SK-N-SH treated with all-trans-retinoic acid at 6 μM for 48 hours (cell line): ENCODE measurements around the gene FMN1.

Experiments used
- ATAC-seq: fragments of 200-7000 bp; cut with Tn5 transposase; 3 replicates; pipeline ENCODE4 v1.9.1; 2020; ENCODE audit warnings: mild to moderate bottlenecking, moderate library complexity
- ARNTL ChIP-seq: fragments of 450-650 bp; formaldehyde crosslinking; IDR thresholded peaks from 2 replicates; pipeline ENCODE4 v1.5.0; 2020; ENCODE audit warnings: low read depth, mild to moderate bottlenecking, moderate library complexity, borderline replicate concordance
- BACH2 ChIP-seq: fragments of 250-450 bp; sonication (Bioruptor Pico); IDR thresholded peaks from 2 replicates; pipeline ENCODE4 v1.9.0; 2021; ENCODE audit warnings: mild to moderate bottlenecking, borderline replicate concordance
- CREB5 ChIP-seq: fragments of 250-450 bp; sonication (Bioruptor Pico); IDR thresholded peaks from 2 replicates; pipeline ENCODE4 v1.5.1; 2020; ENCODE audit warnings: low read depth, mild to moderate bottlenecking, moderate library complexity
- CSDC2 ChIP-seq: fragments of 250-450 bp; sonication (Bioruptor Pico); IDR thresholded peaks from 2 replicates; pipeline ENCODE4 v1.5.0; 2020; ENCODE audit warnings: mild to moderate bottlenecking, moderate library complexity
- CSRNP3 ChIP-seq: fragments of 250-450 bp; sonication (Bioruptor Pico); IDR thresholded peaks from 2 replicates; pipeline ENCODE4 v1.5.1; 2021; ENCODE audit warnings: mild to moderate bottlenecking, moderate library complexity
- GLIS3 ChIP-seq: fragments of 250-450 bp; sonication (Bioruptor Pico); IDR thresholded peaks from 2 replicates; pipeline ENCODE4 v1.5.0; 2020; ENCODE audit warnings: mild to moderate bottlenecking, moderate library complexity
- ISL1 ChIP-seq: fragments of 250-450 bp; sonication (Bioruptor Pico); IDR thresholded peaks from 2 replicates; pipeline ENCODE4 v2.1.2; 2022; ENCODE audit warnings: mild to moderate bottlenecking, moderate library complexity
- OSR1 ChIP-seq: fragments of 250-450 bp; sonication (Bioruptor Pico); IDR thresholded peaks from 2 replicates; pipeline ENCODE4 v1.8.0; 2022; ENCODE audit warnings: moderate library complexity, mild to moderate bottlenecking, inconsistent platforms
- PATZ1 ChIP-seq: fragments of 250-450 bp; sonication (Bioruptor Pico); IDR thresholded peaks from 2 replicates; pipeline ENCODE4 v1.8.0; 2020; ENCODE audit warnings: mild to moderate bottlenecking, moderate library complexity, borderline replicate concordance
- POU6F1 ChIP-seq: fragments of 250-450 bp; sonication (Bioruptor Pico); IDR thresholded peaks from 2 replicates; pipeline ENCODE4 v1.8.0; 2021; ENCODE audit warnings: low read depth, mild to moderate bottlenecking, moderate library complexity, borderline replicate concordance
- PPARA ChIP-seq: fragments of 250-450 bp; sonication (Bioruptor Pico); IDR thresholded peaks from 2 replicates; pipeline ENCODE4 v1.5.0; 2020; ENCODE audit warnings: mild to moderate bottlenecking, borderline replicate concordance
- RARB ChIP-seq: fragments of 250-450 bp; sonication (Bioruptor Pico); IDR thresholded peaks from 2 replicates; pipeline ENCODE4 v1.8.0; 2021; ENCODE audit warnings: mild to moderate bottlenecking, moderate library complexity
- SNAI2 ChIP-seq: fragments of 250-450 bp; sonication (Bioruptor Pico); IDR thresholded peaks from 2 replicates; pipeline ENCODE4 v1.5.0; 2020; ENCODE audit warnings: mild to moderate bottlenecking, moderate library complexity
- TOX ChIP-seq: fragments of 250-450 bp; sonication (Bioruptor Pico); IDR thresholded peaks from 2 replicates; pipeline ENCODE4 v1.8.0; 2021; ENCODE audit warnings: mild to moderate bottlenecking, moderate library complexity, borderline replicate concordance
- TSHZ2 ChIP-seq: fragments of 250-450 bp; sonication (Bioruptor Pico); IDR thresholded peaks from 2 replicates; pipeline ENCODE4 v1.5.0; 2020; ENCODE audit warnings: mild to moderate bottlenecking, moderate library complexity
- ZC3H10 ChIP-seq: fragments of 250-450 bp; sonication (Bioruptor Pico); IDR thresholded peaks from 2 replicates; pipeline ENCODE4 v1.5.1; 2021; ENCODE audit warnings: mild to moderate bottlenecking, moderate library complexity
- ZNF565 ChIP-seq: fragments of 450-650 bp; formaldehyde crosslinking; conservative IDR thresholded peaks from 2 replicates; pipeline ENCODE4 v1.5.0; 2020; ENCODE audit warnings: low read depth, mild to moderate bottlenecking, moderate library complexity
- ZNF70 ChIP-seq: fragments of 450-650 bp; formaldehyde crosslinking; IDR thresholded peaks from 2 replicates; pipeline ENCODE4 v1.5.0; 2020; ENCODE audit warnings: mild to moderate bottlenecking, moderate library complexity

FMN1 gene

GRCh38 chr15:32765236-32765635 is 429.3 kb downstream of the FMN1 start:
- no peak for ATAC-seq
- TF ChIP-seq TOX (no peak), GLIS3 (CRISPR knock-in tag) (no peak), OSR1 (no peak), CREB5 (CRISPR knock-in tag) (no peak), POU6F1 (CRISPR knock-in tag) (no peak), ZNF565 (no peak), ZNF70 (CRISPR knock-in tag) (no peak), ISL1 (CRISPR knock-in tag) (no peak), BACH2 (CRISPR knock-in tag) (no peak), SNAI2 (CRISPR knock-in tag) (no peak), ARNTL (no peak), TSHZ2 (CRISPR knock-in tag) (no peak), CSDC2 (CRISPR knock-in tag) (no peak)

GRCh38 chr15:32763295-32763694 is 431.2 kb downstream of the FMN1 start:
- TF ChIP-seq TSHZ2 (CRISPR knock-in tag), result no peak
- no peak for TF ChIP-seq OSR1
- TF ChIP-seq ARNTL, result no peak
- no peak for TF ChIP-seq CREB5 (CRISPR knock-in tag)
- TF ChIP-seq POU6F1 (CRISPR knock-in tag), result no peak
- ATAC-seq, result peak; percentile 11; the same call in 1 of the 3 replicates

- no peak for ATAC-seq
- TF ChIP-seq RARB (CRISPR knock-in tag), result no peak
- TF ChIP-seq GLIS3 (CRISPR knock-in tag), result no peak
- TF ChIP-seq TSHZ2 (CRISPR knock-in tag), result no peak
- TF ChIP-seq SNAI2 (CRISPR knock-in tag), result no peak
- TF ChIP-seq ZNF565, result no peak
- no peak for TF ChIP-seq PATZ1 (CRISPR knock-in tag)
- no peak for TF ChIP-seq ZC3H10
- TF ChIP-seq ZNF70 (CRISPR knock-in tag), result no peak
- no peak for TF ChIP-seq OSR1
- TF ChIP-seq CSRNP3 (CRISPR knock-in tag), result no peak
- TF ChIP-seq PPARA (CRISPR knock-in tag), result no peak
- TF ChIP-seq TOX, result no peak
- no peak for TF ChIP-seq ARNTL
Observed at GRCh38 chr15:32757426-32757825, 437.1 kb downstream of the FMN1 start.
